OCI-LY3 (cell line): ENCODE results near the gene TLE5.

Source experiments
- CTCF ChIP-seq: fragments of 200-600, 300-600 bp; sonication (generic); IDR thresholded peaks from 2 replicates; pipeline ENCODE4 v1.5.1; 2014; ENCODE audit warnings: antibody characterized with exemption, low read length, low read depth
- EZH2phosphoT487 ChIP-seq: fragments of 200-600 bp; shearing (Covaris generic); IDR thresholded peaks from 2 replicates; pipeline ENCODE4 v1.6.1; 2018; ENCODE audit warnings: antibody characterized with exemption, mixed run types, low read depth

- no peak for TF ChIP-seq CTCF
- no peak for TF ChIP-seq EZH2phosphoT487
Measured at GRCh38 chr19:3067563-3067962, 5.3 kb upstream of the TLE5 start.
